Liver (tissue), 9 donors: ENCODE measurements around the gene CD47. TPM values are rescaled to one million over a fixed set of nuclear protein-coding genes. Genes with fewer than 3 reads are reported as not detected.

Experiments
- DNase-seq: peaks from one replicate; pipeline ENCODE4 v3.0.0-alpha.2; 2017; ENCODE audit warnings: low spot score
- H3K27ac ChIP-seq, 2 donors: one replicate each; pipeline ENCODE4 v1.7.0; 2013; ENCODE audit warnings: inconsistent platforms in 2 of 2, low read length in 2 of 2, control low read depth in 1 of 2, low read depth in 1 of 2, mild to moderate bottlenecking in 1 of 2
- H3K27me3 ChIP-seq, 4 donors: one replicate each; pipeline versions ENCODE4 v1.6.1 to v1.7.0; 2013; ENCODE audit warnings: low read length in 3 of 4, inconsistent platforms in 1 of 4, mild to moderate bottlenecking in 1 of 4, moderate library complexity in 1 of 4; ENCODE audit not compliant: control insufficient read depth in 4 of 4, insufficient read depth in 4 of 4
- H3K36me3 ChIP-seq, 4 donors: one replicate each; pipeline versions ENCODE4 v1.6.1 to v1.7.0; 2013; ENCODE audit warnings: low read length in 3 of 4, mild to moderate bottlenecking in 3 of 4, low read depth in 1 of 4, moderate library complexity in 1 of 4; ENCODE audit not compliant: control insufficient read depth in 4 of 4, insufficient read depth in 3 of 4
- H3K4me1 ChIP-seq, 4 donors: one replicate each; pipeline versions ENCODE4 v1.6.1 to v1.7.0; 2013; ENCODE audit warnings: low read length in 3 of 4, mild to moderate bottlenecking in 3 of 4, moderate library complexity in 1 of 4; ENCODE audit not compliant: control insufficient read depth in 4 of 4, insufficient read depth in 4 of 4
- H3K4me3 ChIP-seq, 3 donors: one replicate each; pipeline versions ENCODE4 v1.6.1 to v1.7.0; 2013; ENCODE audit warnings: low read length in 3 of 3, control low read depth in 1 of 3, low read depth in 1 of 3, mild to moderate bottlenecking in 1 of 3
- H3K9ac ChIP-seq, 2 donors: one replicate each; pipeline ENCODE4 v1.7.0; 2013; ENCODE audit warnings: low read length in 2 of 2, mild to moderate bottlenecking in 2 of 2, moderate library complexity in 2 of 2, control low read depth in 1 of 2, low read depth in 1 of 2
- H3K9me3 ChIP-seq, 4 donors: one replicate each; pipeline versions ENCODE4 v1.6.1 to v1.7.0; 2013; ENCODE audit warnings: low read length in 3 of 4; ENCODE audit not compliant: control insufficient read depth in 4 of 4
- EGR1 ChIP-seq, 2 donors: IDR thresholded peaks; 2 replicates each; pipeline ENCODE4 v1.6.1; 2016 to 2018; ENCODE audit warnings: antibody characterized with exemption in 2 of 2, low read depth in 2 of 2
- FOXA1 ChIP-seq: IDR thresholded peaks from 2 replicates; pipeline ENCODE4 v1.6.1; 2016; ENCODE audit warnings: antibody characterized with exemption
- FOXA2 ChIP-seq: IDR thresholded peaks from 2 replicates; pipeline ENCODE4 v1.6.1; 2016; ENCODE audit warnings: antibody characterized with exemption
- GABPA ChIP-seq, 2 donors: IDR thresholded peaks in 1 of 2; conservative IDR thresholded peaks in 1 of 2; 2 replicates each; pipeline ENCODE4 v1.6.1; 2016; ENCODE audit warnings: antibody characterized with exemption in 2 of 2, mild to moderate bottlenecking in 1 of 2, moderate library complexity in 1 of 2
- HNF4A ChIP-seq, 2 donors: conservative IDR thresholded peaks; 2 replicates each; pipeline ENCODE4 v1.6.1; 2016; ENCODE audit warnings: antibody characterized with exemption in 2 of 2, mild to moderate bottlenecking in 2 of 2
- HNF4G ChIP-seq: IDR thresholded peaks from 2 replicates; pipeline ENCODE4 v1.6.1; 2016; ENCODE audit warnings: antibody characterized with exemption
- JUND ChIP-seq, 2 donors: IDR thresholded peaks; 2 replicates each; pipeline ENCODE4 v1.6.1; 2016; ENCODE audit warnings: antibody characterized with exemption in 2 of 2
- MAX ChIP-seq: IDR thresholded peaks from 2 replicates; pipeline ENCODE4 v1.6.1; 2016; ENCODE audit warnings: antibody characterized with exemption
- NR2F2 ChIP-seq: IDR thresholded peaks from 2 replicates; pipeline ENCODE4 v1.6.1; 2016; ENCODE audit warnings: antibody characterized with exemption
- RAD21 ChIP-seq, 2 donors: IDR thresholded peaks; 2 replicates each; pipeline ENCODE4 v1.6.1; 2016; ENCODE audit warnings: antibody characterized with exemption in 2 of 2, mild to moderate bottlenecking in 2 of 2
- RXRA ChIP-seq, 2 donors: IDR thresholded peaks; 2 replicates each; pipeline ENCODE4 v1.6.1; 2017 to 2018; ENCODE audit warnings: antibody characterized with exemption in 2 of 2, mild to moderate bottlenecking in 1 of 2
- SP1 ChIP-seq: IDR thresholded peaks from 2 replicates; pipeline ENCODE4 v1.6.1; 2018; ENCODE audit warnings: antibody characterized with exemption, mild to moderate bottlenecking
- TAF1 ChIP-seq: conservative IDR thresholded peaks from 2 replicates; pipeline ENCODE4 v1.6.1; 2016; ENCODE audit warnings: antibody characterized with exemption, mild to moderate bottlenecking
- YY1 ChIP-seq: IDR thresholded peaks from 2 replicates; pipeline ENCODE4 v1.6.1; 2016; ENCODE audit warnings: antibody characterized with exemption, mild to moderate bottlenecking
- ZBTB33 ChIP-seq: IDR thresholded peaks from 2 replicates; pipeline ENCODE4 v1.6.1; 2016; ENCODE audit warnings: antibody characterized with exemption
- WGBS: extraction: QIAGEN DNeasy Blood & Tissue Kit; methylation state at CpG from one replicate; pipeline ENCODE4 v1.1.7; 2013; 5-methylcytosine and 5-hydroxymethylcytosine counted together
- polyA plus RNA-seq, 2 donors: library from polyadenylated mRNA; stranded (reverse) in 1 of 2; unstranded in 1 of 2; fragments of 200-250 nt in 1 of 2; fragments of >200 nt in 1 of 2; fragmentation: Nextera tagmentation in 1 of 2; extraction: Ambion mirVana in 1 of 2; gene quantifications; one replicate each; pipeline versions ENCODE4 v1.2.1 to v1.2.3, GENCODE V29; 2013 to 2015
- total RNA-seq, 2 donors: library from RNA; depleted of rRNA; stranded (reverse); fragments of >200 nt; gene quantifications; one replicate each; pipeline ENCODE4 v1.2.3, GENCODE V29; 2014
- TF ChIP-seq, protein P1 (sequence below): fragments of 150-350 bp; IDR thresholded peaks from 2 replicates; pipeline ENCODE4 v1.5.1; 2017; ENCODE audit warnings: improper control_type of control experiment, low read depth, low read length; ENCODE audit not compliant: missing input control
- TF ChIP-seq, protein P2 (sequence below): IDR thresholded peaks from 2 replicates; pipeline ENCODE4 v1.6.1; 2016; ENCODE audit warnings: antibody characterized with exemption, mild to moderate bottlenecking
- TF ChIP-seq, protein P3 (sequence below): IDR thresholded peaks from 2 replicates; pipeline ENCODE4 v1.6.1; 2016; ENCODE audit warnings: antibody characterized with exemption
- donor health status: healthy.
- donor health status: healthy.
- donor health status: healthy.
- donor health status: healthy.
- donor health status: healthy.

CD47 gene
- total RNA-seq: 10 to 100 TPM; 29.0 to 38.8 TPM
- polyA plus RNA-seq: 10 to 100 TPM; 23.4 to 39.5 TPM

- peak within 1 kb of the TSS; percentile 76 to 98 (median 86) for H3K4me3 ChIP-seq
- no peaks in the 10 kb centered on the region for H3K9me3 ChIP-seq
- H3K27ac ChIP-seq: peak within 1 kb of the TSS; percentile 91 to 93
- WGBS: under 1% methylated on average over 106 of the region's 106 CpGs
- no peaks in the 10 kb centered on the region for H3K36me3 ChIP-seq
- peaks cover 2 to 18% (median 15%) of the 10 kb centered on the region in 4 donors for H3K4me1 ChIP-seq
- H3K9ac ChIP-seq: peak within 1 kb of the TSS; percentile 77 to 91
- no peaks in the 10 kb centered on the region for H3K27me3 ChIP-seq
- DNase-seq: peak; percentile 97
- TF ChIP-seq TAF1 (no peak), MAX (no peak), HNF4A (conservative IDR thresholded peaks at IDR 0.05) (no peak), FOXA1 (no peak), SP1 (no peak), JUND (IDR thresholded peaks at IDR 0.05) (no peak), GABPA (IDR thresholded peaks at IDR 0.05 in 1 of 2, conservative IDR thresholded peaks at IDR 0.05 in 1 of 2) (no peak), EGR1 (IDR thresholded peaks at IDR 0.05; ENCODE audit: low read depth in 2 of 2) (no peak), NR2F2 (no peak), YY1 (no peak), RAD21 (IDR thresholded peaks at IDR 0.05) (no peak), ZBTB33 (no peak), RXRA (IDR thresholded peaks at IDR 0.05) (no peak), HNF4G (no peak), FOXA2 (no peak)
- TF ChIP-seq, protein P1, sequence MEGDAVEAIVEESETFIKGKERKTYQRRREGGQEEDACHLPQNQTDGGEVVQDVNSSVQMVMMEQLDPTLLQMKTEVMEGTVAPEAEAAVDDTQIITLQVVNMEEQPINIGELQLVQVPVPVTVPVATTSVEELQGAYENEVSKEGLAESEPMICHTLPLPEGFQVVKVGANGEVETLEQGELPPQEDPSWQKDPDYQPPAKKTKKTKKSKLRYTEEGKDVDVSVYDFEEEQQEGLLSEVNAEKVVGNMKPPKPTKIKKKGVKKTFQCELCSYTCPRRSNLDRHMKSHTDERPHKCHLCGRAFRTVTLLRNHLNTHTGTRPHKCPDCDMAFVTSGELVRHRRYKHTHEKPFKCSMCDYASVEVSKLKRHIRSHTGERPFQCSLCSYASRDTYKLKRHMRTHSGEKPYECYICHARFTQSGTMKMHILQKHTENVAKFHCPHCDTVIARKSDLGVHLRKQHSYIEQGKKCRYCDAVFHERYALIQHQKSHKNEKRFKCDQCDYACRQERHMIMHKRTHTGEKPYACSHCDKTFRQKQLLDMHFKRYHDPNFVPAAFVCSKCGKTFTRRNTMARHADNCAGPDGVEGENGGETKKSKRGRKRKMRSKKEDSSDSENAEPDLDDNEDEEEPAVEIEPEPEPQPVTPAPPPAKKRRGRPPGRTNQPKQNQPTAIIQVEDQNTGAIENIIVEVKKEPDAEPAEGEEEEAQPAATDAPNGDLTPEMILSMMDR: no peak
- TF ChIP-seq, protein P2, sequence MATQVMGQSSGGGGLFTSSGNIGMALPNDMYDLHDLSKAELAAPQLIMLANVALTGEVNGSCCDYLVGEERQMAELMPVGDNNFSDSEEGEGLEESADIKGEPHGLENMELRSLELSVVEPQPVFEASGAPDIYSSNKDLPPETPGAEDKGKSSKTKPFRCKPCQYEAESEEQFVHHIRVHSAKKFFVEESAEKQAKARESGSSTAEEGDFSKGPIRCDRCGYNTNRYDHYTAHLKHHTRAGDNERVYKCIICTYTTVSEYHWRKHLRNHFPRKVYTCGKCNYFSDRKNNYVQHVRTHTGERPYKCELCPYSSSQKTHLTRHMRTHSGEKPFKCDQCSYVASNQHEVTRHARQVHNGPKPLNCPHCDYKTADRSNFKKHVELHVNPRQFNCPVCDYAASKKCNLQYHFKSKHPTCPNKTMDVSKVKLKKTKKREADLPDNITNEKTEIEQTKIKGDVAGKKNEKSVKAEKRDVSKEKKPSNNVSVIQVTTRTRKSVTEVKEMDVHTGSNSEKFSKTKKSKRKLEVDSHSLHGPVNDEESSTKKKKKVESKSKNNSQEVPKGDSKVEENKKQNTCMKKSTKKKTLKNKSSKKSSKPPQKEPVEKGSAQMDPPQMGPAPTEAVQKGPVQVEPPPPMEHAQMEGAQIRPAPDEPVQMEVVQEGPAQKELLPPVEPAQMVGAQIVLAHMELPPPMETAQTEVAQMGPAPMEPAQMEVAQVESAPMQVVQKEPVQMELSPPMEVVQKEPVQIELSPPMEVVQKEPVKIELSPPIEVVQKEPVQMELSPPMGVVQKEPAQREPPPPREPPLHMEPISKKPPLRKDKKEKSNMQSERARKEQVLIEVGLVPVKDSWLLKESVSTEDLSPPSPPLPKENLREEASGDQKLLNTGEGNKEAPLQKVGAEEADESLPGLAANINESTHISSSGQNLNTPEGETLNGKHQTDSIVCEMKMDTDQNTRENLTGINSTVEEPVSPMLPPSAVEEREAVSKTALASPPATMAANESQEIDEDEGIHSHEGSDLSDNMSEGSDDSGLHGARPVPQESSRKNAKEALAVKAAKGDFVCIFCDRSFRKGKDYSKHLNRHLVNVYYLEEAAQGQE: no peak
- TF ChIP-seq, protein P3, sequence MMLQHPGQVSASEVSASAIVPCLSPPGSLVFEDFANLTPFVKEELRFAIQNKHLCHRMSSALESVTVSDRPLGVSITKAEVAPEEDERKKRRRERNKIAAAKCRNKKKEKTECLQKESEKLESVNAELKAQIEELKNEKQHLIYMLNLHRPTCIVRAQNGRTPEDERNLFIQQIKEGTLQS: no peak
Measured at GRCh38 chr3:108090701-108091497, at the start of gene CD47. Gene CD47 (minus strand): TSS chr3:108091031. CDS start chr3:108090908, 123 bp downstream.
